ENCODE results near the gene C9orf78. TPM values are rescaled to one million over a fixed set of nuclear protein-coding genes. Genes with fewer than 3 reads are reported as not detected.

The C9orf78 gene
- total RNA-seq, 4 donors from 2014 or later: 44.1 to 98.0 (median 45.0) TPM

- TF ChIP-seq CTCF (IDR thresholded peaks at IDR 0.05): no peak
- ATAC-seq (ENCODE audit: low FRiP score) (no peak), DNase-seq (ENCODE audit: low spot score) (no peak)
These were observed 32.3 kb upstream of the C9orf78 start for GRCh38 chr9:129867136-129868022.

GRCh38 chr9:129866394-129867135 lies 31.5 kb upstream of the C9orf78 start:
- no peak for TF ChIP-seq CTCF (IDR thresholded peaks at IDR 0.05)
- ATAC-seq (ENCODE audit: low FRiP score): no peak
- no peak for DNase-seq (ENCODE audit: low spot score)

- no peak for ATAC-seq (ENCODE audit: low FRiP score)
- no peak for TF ChIP-seq CTCF (IDR thresholded peaks at IDR 0.05)
- no peak for DNase-seq (ENCODE audit: low spot score)
These were observed 30.7 kb upstream of the C9orf78 start for GRCh38 chr9:129865668-129866320.

GRCh38 chr9:129864991-129865647 lies 30.0 kb upstream of the C9orf78 start:
- no peak for TF ChIP-seq CTCF (IDR thresholded peaks at IDR 0.05)
- ATAC-seq (ENCODE audit: low FRiP score): no peak
- DNase-seq (ENCODE audit: low spot score): no peak

- DNase-seq (ENCODE audit: low spot score) (no peak), ATAC-seq (ENCODE audit: low FRiP score) (no peak)
- TF ChIP-seq CTCF (IDR thresholded peaks at IDR 0.05): no peak
These were observed 28.1 kb upstream of the C9orf78 start for GRCh38 chr9:129863059-129863690.

GRCh38 chr9:129861447-129861827 lies 26.4 kb upstream of the C9orf78 start:
- DNase-seq (ENCODE audit: low spot score) (no peak), ATAC-seq (ENCODE audit: low FRiP score) (no peak)
- no peak for TF ChIP-seq CTCF (IDR thresholded peaks at IDR 0.05)

All from omental fat pad (tissue), 4 donors.